Natural killer cell (primary cell): Measurements from ENCODE around the gene CEMP1. TPM values are rescaled to one million over a fixed set of nuclear protein-coding genes. Genes with fewer than 3 reads are reported as not detected.

Source experiments
- ATAC-seq, 3 donors: fragments of 150-1000 bp in 2 of 3; fragments of 200-7000 bp in 1 of 3; cut with Tn5 transposase; 1 replicate in 1 of 3; 2 replicates in 2 of 3; pipeline ENCODE4 v1.10.0; 2021; ENCODE audit warnings: mild to moderate bottlenecking in 2 of 3, moderate library complexity in 2 of 3
- DNase-seq, 2 donors: peaks; one replicate each; pipeline versions ENCODE4 v3.0.0 to v3.0.0-alpha.2; 2013 to 2021; ENCODE audit warnings: mixed read lengths in 1 of 2
- H3K27ac ChIP-seq: one replicate; pipeline ENCODE4 v1.5.1; 2013; ENCODE audit warnings: mild to moderate bottlenecking, low read length
- H3K27me3 ChIP-seq: one replicate; pipeline ENCODE4 v1.6.1; 2013; ENCODE audit warnings: low read length; ENCODE audit not compliant: control insufficient read depth, insufficient read depth
- H3K36me3 ChIP-seq: one replicate; pipeline ENCODE4 v1.6.1; 2013; ENCODE audit warnings: low read length; ENCODE audit not compliant: control insufficient read depth, insufficient read depth
- H3K4me1 ChIP-seq: one replicate; pipeline ENCODE4 v1.6.1; 2013; ENCODE audit warnings: low read length; ENCODE audit not compliant: control insufficient read depth, insufficient read depth
- H3K4me3 ChIP-seq: one replicate; pipeline ENCODE4 v1.5.1; 2013; ENCODE audit warnings: low read length
- H3K9me3 ChIP-seq: one replicate; pipeline ENCODE4 v1.6.1; 2013; ENCODE audit warnings: low read length; ENCODE audit not compliant: control insufficient read depth, insufficient read depth
- H3K27ac Mint-ChIP-seq, 2 donors: one replicate each; pipeline ENCODE4 v1.8.0; 2022; ENCODE audit warnings: mild to moderate bottlenecking in 2 of 2, mixed read lengths in 2 of 2, moderate library complexity in 1 of 2
- H3K27me3 Mint-ChIP-seq, 2 donors: one replicate each; pipeline ENCODE4 v1.8.0; 2022; ENCODE audit warnings: low read depth in 2 of 2, mixed read lengths in 2 of 2
- H3K36me3 Mint-ChIP-seq: one replicate; pipeline ENCODE4 v1.8.0; 2022; ENCODE audit warnings: mixed read lengths
- H3K4me1 Mint-ChIP-seq, 2 donors: one replicate each; pipeline ENCODE4 v1.8.0; 2022; ENCODE audit warnings: mixed read lengths in 2 of 2
- H3K4me3 Mint-ChIP-seq: one replicate; pipeline ENCODE4 v1.8.0; 2022; ENCODE audit warnings: mild to moderate bottlenecking, moderate library complexity, mixed read lengths
- H3K9me3 Mint-ChIP-seq, 2 donors: one replicate each; pipeline ENCODE4 v1.8.0; 2022; ENCODE audit warnings: mixed read lengths in 2 of 2
- CTCF ChIP-seq: fragments of 200-600 bp; IDR thresholded peaks from one replicate; pipeline ENCODE4 v1.8.0; 2022; ENCODE audit warnings: antibody characterized with exemption
- WGBS: methylation state at CpG from one replicate; pipeline ENCODE4 v1.1.7; 2013; ENCODE audit warnings: missing lambda C conversion rate; ENCODE audit not compliant: insufficient coverage; 5-methylcytosine and 5-hydroxymethylcytosine counted together
- intact Hi-C: fragments of 100-400 bp; cut with micrococcal nuclease; formaldehyde crosslinking; loops from one replicate; pipeline ENCODE4 v1.14.2; 2022
- total RNA-seq, 4 donors: library from RNA; stranded (reverse); fragments of 120-200 nt in 1 of 4; gene quantifications; one replicate each; pipeline versions ENCODE4 v1.2.3 to v1.2.4, GENCODE V29; 2013 to 2022

The CEMP1 gene
- total RNA-seq, 3 donors from 2014 or later (not counting 1 experiment from before 2014, with no cell fraction given), result 0.28 to 0.56 (median 0.45) TPM

- H3K9me3 ChIP-seq, result no peaks in the 10 kb centered on the region
- no peak for TF ChIP-seq CTCF
- peaks cover 19% of the 10 kb centered on the region for H3K4me1 ChIP-seq
- Mint-ChIP-seq H3K36me3 (no peaks in the 10 kb centered on the region), H3K4me1 (peaks cover 0 to 8% of the 10 kb centered on the region in 2 donors), H3K27ac (no peak overlapping the region), H3K4me3 (no peak overlapping the region), H3K9me3 (no peaks in the 10 kb centered on the region), H3K27me3 (no peaks in the 10 kb centered on the region)
- no peaks in the 10 kb centered on the region for H3K27me3 ChIP-seq
- H3K27ac ChIP-seq, result no peak overlapping the region
- H3K36me3 ChIP-seq, result no peaks in the 10 kb centered on the region
- ATAC-seq (no peak), DNase-seq (no peak)
- H3K4me3 ChIP-seq, result no peak overlapping the region
- 87% methylated on average over 18 of the region's 18 CpGs for WGBS
- intact Hi-C loops, result no loop called here
These were observed 29.0 kb downstream of the CEMP1 start for GRCh38 chr16:2501946-2502895.

GRCh38 chr16:2500918-2501750 is 30.1 kb downstream of the CEMP1 start:
- WGBS, result 44% methylated on average over 22 of the region's 23 CpGs
- Histone ChIP-seq H3K36me3 (peaks cover 5% of the 10 kb centered on the region), H3K27ac (no peak overlapping the region)

GRCh38 chr16:2500430-2500917 is 30.7 kb downstream of the CEMP1 start:
- ATAC-seq, result no peak
- Histone ChIP-seq H3K27me3 (no peaks in the 10 kb centered on the region), H3K36me3 (peaks cover 6% of the 10 kb centered on the region), H3K9me3 (no peaks in the 10 kb centered on the region), H3K4me3 (no peak overlapping the region), H3K4me1 (peaks cover 11% of the 10 kb centered on the region), H3K27ac (no peak overlapping the region)
- 91% methylated on average over 20 of the region's 20 CpGs for WGBS
- H3K4me1 Mint-ChIP-seq, result peaks cover 0 to 4% of the 10 kb centered on the region in 2 donors
- no peaks in the 10 kb centered on the region for H3K27me3 Mint-ChIP-seq
- no peaks in the 10 kb centered on the region for H3K36me3 Mint-ChIP-seq
- TF ChIP-seq CTCF, result no peak
- intact Hi-C loops, result no loop called here
- H3K4me3 Mint-ChIP-seq, result no peak overlapping the region
- H3K27ac Mint-ChIP-seq, result no peak overlapping the region
- H3K9me3 Mint-ChIP-seq, result no peaks in the 10 kb centered on the region
- DNase-seq, result no peak

More at GRCh38 chr16:2500918-2501750, 30.1 kb downstream of the CEMP1 start:
- ATAC-seq (peak; percentile 94 to 100 (median 98)), DNase-seq (peak; percentile 81 to 89)
- peak; percentile 91 for TF ChIP-seq CTCF
- no peak overlapping the region for H3K4me3 ChIP-seq
- H3K27me3 ChIP-seq, result no peaks in the 10 kb centered on the region
- H3K27me3 Mint-ChIP-seq, result no peaks in the 10 kb centered on the region
- intact Hi-C loops, result no loop called here
- H3K4me1 ChIP-seq, result peaks cover 11% of the 10 kb centered on the region
- H3K9me3 Mint-ChIP-seq, result no peaks in the 10 kb centered on the region
- H3K27ac Mint-ChIP-seq, result no peak overlapping the region
- H3K36me3 Mint-ChIP-seq, result no peaks in the 10 kb centered on the region
- no peak overlapping the region for H3K4me3 Mint-ChIP-seq
- H3K4me1 Mint-ChIP-seq, result peaks cover 0 to 4% of the 10 kb centered on the region in 2 donors
- no peaks in the 10 kb centered on the region for H3K9me3 ChIP-seq
